HL-60 (cell line): Measurements from ENCODE around the gene TAF1C.

Experiments used
- DNase-seq, 2 experiments: peaks; one replicate each; pipeline ENCODE4 v3.0.0-alpha.2; 2010 to 2020; ENCODE audit warnings: low read depth in 1 of 2, low spot score in 1 of 2
- H3K27ac ChIP-seq: fragments of 250-450 bp; sonication (Bioruptor Pico); replicated peaks from 2 replicates; pipeline ENCODE4 v1.5.1; 2020; ENCODE audit warnings: mild to moderate bottlenecking, moderate library complexity
- H3K27me3 ChIP-seq: fragments of 250-450 bp; sonication (Bioruptor Pico); 2 replicates; pipeline ENCODE4 v1.5.1; 2021; ENCODE audit warnings: mild to moderate bottlenecking, moderate library complexity; ENCODE audit not compliant: insufficient read depth, poor library complexity, severe bottlenecking
- H3K4me3 ChIP-seq: replicated peaks from 2 replicates; pipeline ENCODE4 v1.5.1; 2011; ENCODE audit warnings: mild to moderate bottlenecking, control low read depth, low read length; ENCODE audit not compliant: insufficient read depth
- CTCF ChIP-seq: IDR thresholded peaks from one replicate; pipeline ENCODE4 v1.5.1; 2011; ENCODE audit warnings: low read length, control low read depth, inconsistent platforms; ENCODE audit not compliant: insufficient read depth
- GABPA ChIP-seq: IDR thresholded peaks from 2 replicates; pipeline ENCODE4 v1.6.1; 2012; ENCODE audit warnings: low read depth
- POLR2AphosphoS5 ChIP-seq: IDR thresholded peaks from 2 replicates; pipeline ENCODE4 v1.6.1; 2012; ENCODE audit warnings: low read depth
- REST ChIP-seq: IDR thresholded peaks from 2 replicates; pipeline ENCODE4 v1.6.1; 2012; ENCODE audit warnings: low read depth; ENCODE audit not compliant: insufficient replicate concordance
- SPI1 ChIP-seq: IDR thresholded peaks from 2 replicates; pipeline ENCODE4 v1.6.1; 2012; ENCODE audit warnings: low read depth, mild to moderate bottlenecking, borderline replicate concordance

Gene TAF1C

DNA sequence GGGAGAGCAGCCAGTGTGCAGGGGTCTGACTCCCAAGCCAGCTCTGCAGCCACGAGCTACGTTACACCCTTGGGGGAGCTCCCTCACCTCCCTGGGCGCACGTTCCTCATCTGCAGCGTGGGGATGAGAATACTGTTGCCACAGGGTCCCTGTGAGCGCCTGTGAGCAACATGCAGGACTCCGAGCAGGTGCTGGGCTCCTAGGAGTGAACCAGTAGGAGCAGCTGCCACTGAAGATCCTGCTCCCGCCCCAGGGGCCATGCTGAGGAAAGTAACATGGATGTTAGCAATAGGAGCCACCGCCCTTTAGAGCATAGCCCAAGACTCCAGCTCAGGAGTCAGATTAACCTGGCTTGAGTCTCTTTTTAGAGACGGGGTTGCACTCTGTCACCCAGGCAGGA, 25.8 kb downstream of the TAF1C start:
- H3K4me3 ChIP-seq, result no peak overlapping the region
- no peak overlapping the region for H3K27ac ChIP-seq
- TF ChIP-seq POLR2AphosphoS5 (no peak), CTCF (no peak), GABPA (no peak), SPI1 (no peak), REST (no peak)
- H3K27me3 ChIP-seq, result peaks cover 10% of the 10 kb centered on the region
- DNase-seq, result no peak

- TF ChIP-seq REST (no peak), GABPA (no peak), CTCF (no peak), POLR2AphosphoS5 (no peak), SPI1 (no peak)
- Histone ChIP-seq H3K27ac (no peak overlapping the region), H3K27me3 (peaks cover 11% of the 10 kb centered on the region), H3K4me3 (no peak overlapping the region)
- no peak for DNase-seq
These were observed 27.1 kb downstream of the TAF1C start for GRCh38 chr16:84159800-84160199.

GRCh38 chr16:84159007-84159406, 27.9 kb downstream of the TAF1C start:
- peaks cover 11% of the 10 kb centered on the region for H3K27me3 ChIP-seq
- DNase-seq, result no peak

More at GRCh38 chr16:84159007-84159406, 27.9 kb downstream of the TAF1C start:
- H3K27ac ChIP-seq, result no peak overlapping the region
- TF ChIP-seq POLR2AphosphoS5 (no peak), REST (no peak)
- H3K4me3 ChIP-seq, result no peak overlapping the region
